KMS-11 (cell line): Measurements from ENCODE around the gene TNFAIP1.

Experiments
- H2AFZ ChIP-seq: fragments of 200-600 bp; sonication (generic); 2 replicates; pipeline ENCODE4 v1.6.1; 2016; ENCODE audit warnings: antibody characterized with exemption, mixed run types, low read depth
- H3K27ac ChIP-seq: fragments of 200-600 bp; sonication (generic); 2 replicates; pipeline ENCODE4 v1.6.1; 2016; ENCODE audit warnings: mild to moderate bottlenecking, mixed run types
- H3K27me3 ChIP-seq: fragments of 200-600 bp; sonication (generic); 2 replicates; pipeline ENCODE4 v1.6.1; 2017; ENCODE audit warnings: mild to moderate bottlenecking, low read depth, mixed run types, moderate library complexity; ENCODE audit not compliant: insufficient read depth
- H3K36me3 ChIP-seq: fragments of 200-600 bp; sonication (generic); 2 replicates; pipeline ENCODE4 v1.6.1; 2017; ENCODE audit warnings: mild to moderate bottlenecking, mixed run types; ENCODE audit not compliant: insufficient read depth
- H3K4me1 ChIP-seq: fragments of 200-600 bp; sonication (generic); 2 replicates; pipeline ENCODE4 v1.6.1; 2016; ENCODE audit warnings: mild to moderate bottlenecking, low read depth, mixed run types; ENCODE audit not compliant: poor library complexity, severe bottlenecking
- H3K4me2 ChIP-seq: fragments of 200-600 bp; sonication (generic); 2 replicates; pipeline ENCODE4 v1.7.0; 2016; ENCODE audit warnings: mild to moderate bottlenecking, mixed run types
- H3K4me3 ChIP-seq: fragments of 200-600 bp; sonication (generic); IDR thresholded peaks from 2 replicates; pipeline ENCODE4 v1.6.1; 2017; ENCODE audit warnings: low read depth, low read length, mixed read lengths; ENCODE audit not compliant: insufficient read depth
- H3K79me2 ChIP-seq: fragments of 200-600 bp; sonication (generic); 2 replicates; pipeline ENCODE4 v1.6.1; 2016; ENCODE audit warnings: low read depth, mixed run types; ENCODE audit not compliant: insufficient read depth
- H3K9ac ChIP-seq: fragments of 200-600 bp; sonication (generic); 2 replicates; pipeline ENCODE4 v1.6.1; 2016; ENCODE audit warnings: mild to moderate bottlenecking, mixed run types
- H4K20me1 ChIP-seq: fragments of 200-600 bp; sonication (generic); 2 replicates; pipeline ENCODE4 v1.6.1; 2016; ENCODE audit warnings: mild to moderate bottlenecking, mixed run types; ENCODE audit not compliant: insufficient read depth
- CTCF ChIP-seq: fragments of 200-600 bp; sonication (generic); conservative IDR thresholded peaks from 2 replicates; pipeline ENCODE4 v1.6.1; 2017; ENCODE audit warnings: low read depth, mild to moderate bottlenecking, antibody characterized with exemption, low read length, moderate library complexity, mixed read lengths

The TNFAIP1 gene

GRCh38 chr17:28369684-28370034 lies 34.1 kb downstream of the TNFAIP1 start:
- Histone ChIP-seq H3K4me2 (no peak overlapping the region), H3K27me3 (no peaks in the 10 kb centered on the region; the same call in 1 of the 2 replicates), H3K4me1 (peaks cover 18% of the 10 kb centered on the region), H3K4me3 (no peak overlapping the region), H3K27ac (no peak overlapping the region), H3K9ac (no peak overlapping the region), H2AFZ (no peak overlapping the region), H3K79me2 (no peaks in the 10 kb centered on the region), H4K20me1 (no peaks in the 10 kb centered on the region), H3K36me3 (no peaks in the 10 kb centered on the region)
- no peak for TF ChIP-seq CTCF

- H3K4me3 ChIP-seq, result no peak within 1 kb of the TSS
- H2AFZ ChIP-seq, result peak within 1 kb of the TSS; percentile 98; the same call in 1 of the 2 replicates
- H4K20me1 ChIP-seq, result no peaks in the 10 kb centered on the region
- H3K4me2 ChIP-seq, result peak within 1 kb of the TSS; percentile 94
- H3K36me3 ChIP-seq, result no peaks in the 10 kb centered on the region
- H3K79me2 ChIP-seq, result no peaks in the 10 kb centered on the region
- no peak within 1 kb of the TSS for H3K27ac ChIP-seq
- H3K4me1 ChIP-seq, result peaks cover 18% of the 10 kb centered on the region
- TF ChIP-seq CTCF, result no peak
- H3K9ac ChIP-seq, result no peak within 1 kb of the TSS
- no peaks in the 10 kb centered on the region; the same call in 1 of the 2 replicates for H3K27me3 ChIP-seq
These were observed 34.6 kb downstream of the TNFAIP1 start, which contains the start of gene VTN for GRCh38 chr17:28370035-28370743. TSS of gene VTN (minus strand) at chr17:28370307. CDS start at chr17:28370203, 104 bp downstream.

GRCh38 chr17:28370744-28371103 lies 35.2 kb downstream of the TNFAIP1 start:
- Histone ChIP-seq H4K20me1 (no peaks in the 10 kb centered on the region), H3K9ac (no peak overlapping the region), H3K4me1 (peaks cover 18% of the 10 kb centered on the region), H3K27ac (no peak overlapping the region), H3K4me3 (no peak overlapping the region), H3K36me3 (no peaks in the 10 kb centered on the region), H3K27me3 (no peaks in the 10 kb centered on the region; the same call in 1 of the 2 replicates), H2AFZ (peak overlapping the region; percentile 98; the same call in 1 of the 2 replicates), H3K4me2 (peak overlapping the region; percentile 94), H3K79me2 (no peaks in the 10 kb centered on the region)
- TF ChIP-seq CTCF, result no peak

- TF ChIP-seq CTCF, result no peak
- H3K79me2 ChIP-seq, result no peaks in the 10 kb centered on the region
- H3K36me3 ChIP-seq, result no peaks in the 10 kb centered on the region
- H3K4me3 ChIP-seq, result no peak within 1 kb of the TSS
- peaks cover 18% of the 10 kb centered on the region for H3K4me1 ChIP-seq
- peak within 1 kb of the TSS; percentile 98 for H2AFZ ChIP-seq
- peak within 1 kb of the TSS; percentile 41; the same call in 1 of the 2 replicates for H3K9ac ChIP-seq
- peak within 1 kb of the TSS; percentile 94 for H3K4me2 ChIP-seq
- H3K27me3 ChIP-seq, result no peaks in the 10 kb centered on the region; the same call in 1 of the 2 replicates
- no peaks in the 10 kb centered on the region for H4K20me1 ChIP-seq
- H3K27ac ChIP-seq, result no peak within 1 kb of the TSS
These were observed 36.0 kb downstream of the TNFAIP1 start, which contains the start of gene SARM1 for GRCh38 chr17:28371245-28372202. TSS of gene SARM1 (plus strand) at chr17:28371694. CDS start at chr17:28372033, 339 bp downstream.
